Suppressor macrophage treated with lipopolysaccharide for 1 hour (primary cell): ENCODE measurements around the gene C19orf44.
"Not testable (repeated sequence)": the region's sequence is repeated elsewhere in the genome, so short reads cannot be mapped to it uniquely, and the experiment has no call there.

Source experiments
- DNase-seq, 3 donors: peaks; one replicate each; pipeline ENCODE4 v3.0.0-alpha.2; 2020 to 2022

The C19orf44 gene

DNA sequence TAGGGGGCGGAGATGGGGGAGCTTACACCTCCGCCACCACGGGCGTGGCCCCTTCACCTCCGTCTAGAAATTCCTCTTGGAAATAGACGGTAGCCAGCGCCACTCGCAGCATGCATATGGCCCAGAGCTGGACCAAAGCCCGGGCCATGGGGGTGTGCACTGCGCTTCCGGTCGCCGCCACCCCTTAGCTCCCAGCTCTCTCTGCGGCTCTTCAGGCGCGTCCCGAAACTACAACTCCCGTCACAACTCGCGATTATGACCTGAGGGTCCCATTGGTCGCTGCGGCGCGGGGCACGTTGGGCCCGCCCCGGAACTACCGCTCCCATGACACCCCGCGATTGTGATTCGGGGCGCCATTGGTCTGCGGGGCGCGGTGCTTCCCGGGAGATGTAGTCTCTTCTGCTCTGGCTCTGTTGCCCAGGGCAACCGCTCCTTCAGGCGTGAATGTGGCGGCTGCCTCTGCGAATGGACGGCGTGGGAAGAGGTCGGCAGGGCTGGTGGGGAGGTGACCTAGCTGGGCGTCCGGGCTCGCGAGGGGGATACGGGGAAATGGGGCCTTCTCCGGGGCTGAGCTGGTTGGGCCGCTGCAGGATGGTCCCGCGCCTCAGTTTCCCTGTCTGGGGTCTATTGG, at the start of gene C19orf44, which contains the start of gene CALR3:
Gene C19orf44, plus strand, starts transcription at position 413 of the 631 bp plus-strand sequence. CDS start 4,399 bp downstream, outside the sequence.
Gene CALR3, minus strand, starts transcription at position 186 of the 631 bp plus-strand sequence. Its CDS starts 38 bp downstream, at position 148.
- peak; percentile 99 for DNase-seq

DNA sequence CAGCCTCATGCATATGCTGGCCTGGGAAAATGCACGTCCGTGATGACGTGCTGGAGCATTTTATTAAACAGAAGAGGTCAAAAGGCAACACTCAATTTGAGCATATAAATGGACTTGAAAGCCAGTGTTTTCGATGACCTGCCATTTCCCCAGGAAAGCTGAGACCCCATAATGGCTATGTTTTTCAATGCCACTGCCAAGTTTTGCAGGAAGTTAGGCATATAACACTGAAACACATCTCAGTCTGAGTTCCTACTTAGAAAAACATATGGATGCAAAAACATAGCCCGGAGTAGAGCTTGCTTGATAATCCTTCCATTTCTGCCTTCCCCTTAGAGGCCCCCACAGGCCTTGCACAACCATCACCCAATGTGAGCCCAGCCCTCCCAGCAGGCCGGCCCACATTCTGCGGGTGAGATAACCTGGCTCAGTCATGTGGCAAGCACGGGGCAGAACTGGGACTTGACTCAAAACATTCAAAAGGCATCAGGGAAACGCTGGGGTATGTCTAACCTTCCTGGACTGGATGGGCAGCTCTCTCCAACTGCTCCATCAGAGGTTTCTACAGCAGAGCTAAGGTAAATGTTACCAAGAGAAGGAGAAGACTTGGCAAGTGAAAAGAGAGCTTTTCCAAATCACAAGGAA, 49.3 kb upstream of the C19orf44 start:
- DNase-seq: peak; percentile 77 to 86 (median 78)

DNA sequence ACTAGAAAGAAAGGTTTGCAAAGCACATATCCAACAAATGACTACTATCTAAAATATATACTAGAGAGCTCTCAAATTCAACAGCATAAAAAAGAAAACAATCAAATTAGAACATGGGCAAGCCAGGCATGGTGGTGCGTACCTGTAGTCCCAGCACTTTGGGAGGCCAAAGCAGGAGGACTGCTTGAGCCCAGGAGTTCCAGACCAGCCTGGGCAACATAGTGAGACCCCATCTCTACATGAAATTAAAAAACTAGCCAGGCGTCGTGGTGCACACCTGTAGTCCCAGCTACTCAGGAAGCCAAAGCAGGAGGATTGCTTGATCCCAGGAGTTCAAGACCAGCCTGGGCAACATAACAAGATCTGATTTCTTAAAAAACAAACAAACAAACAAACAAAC, 47.3 kb upstream of the C19orf44 start:
- DNase-seq: not testable (repeated sequence)

DNA sequence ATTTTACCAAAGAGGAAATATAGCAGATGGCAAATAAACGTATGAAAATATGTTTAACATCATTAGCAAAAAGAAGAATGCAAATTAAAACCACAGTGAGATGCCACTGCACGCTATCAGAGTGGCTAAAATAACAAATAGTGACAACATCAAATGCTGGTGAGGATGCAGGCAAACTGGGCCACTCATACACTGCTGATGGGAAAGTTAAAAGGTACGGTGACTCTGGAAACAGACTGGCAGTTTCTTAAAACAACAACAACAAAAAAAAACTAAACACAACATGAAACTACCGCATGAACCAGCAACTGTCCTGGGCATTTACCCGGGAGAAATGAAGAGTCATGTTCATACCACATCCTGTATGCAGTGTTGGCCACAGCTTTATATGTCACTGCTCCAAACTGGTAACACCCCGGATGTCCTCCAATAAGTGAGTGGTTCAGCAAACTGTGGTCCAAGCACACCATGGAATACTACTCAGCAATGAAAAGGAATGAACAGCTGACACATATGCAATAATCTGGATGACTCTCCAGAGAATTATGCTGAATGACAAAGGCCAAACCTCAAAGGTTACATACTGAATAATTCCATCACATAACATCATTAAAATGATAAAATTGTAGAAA, 46.7 kb upstream of the C19orf44 start:
- peak; percentile 47 to 76 (median 69) for DNase-seq

DNA sequence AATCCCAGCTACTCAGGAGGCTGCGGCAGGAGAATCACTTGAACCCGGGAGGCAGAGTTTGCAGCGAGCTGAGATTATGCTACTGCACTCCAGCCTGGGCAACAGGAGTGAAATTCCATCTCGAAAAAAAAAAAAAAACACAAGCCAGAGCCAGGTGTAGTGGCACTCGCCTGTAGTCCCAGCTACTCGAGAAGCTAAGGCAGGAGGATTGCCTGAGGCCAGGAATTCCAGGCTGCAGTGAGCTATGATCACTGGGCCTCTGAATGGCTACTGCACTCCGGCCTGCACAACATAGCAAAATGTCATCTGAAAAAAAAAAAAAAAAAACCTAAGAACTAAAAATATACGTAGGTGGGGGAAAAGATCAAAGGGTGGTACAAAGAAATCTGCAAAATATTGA, 43.9 kb upstream of the C19orf44 start:
- DNase-seq: no peak

DNA sequence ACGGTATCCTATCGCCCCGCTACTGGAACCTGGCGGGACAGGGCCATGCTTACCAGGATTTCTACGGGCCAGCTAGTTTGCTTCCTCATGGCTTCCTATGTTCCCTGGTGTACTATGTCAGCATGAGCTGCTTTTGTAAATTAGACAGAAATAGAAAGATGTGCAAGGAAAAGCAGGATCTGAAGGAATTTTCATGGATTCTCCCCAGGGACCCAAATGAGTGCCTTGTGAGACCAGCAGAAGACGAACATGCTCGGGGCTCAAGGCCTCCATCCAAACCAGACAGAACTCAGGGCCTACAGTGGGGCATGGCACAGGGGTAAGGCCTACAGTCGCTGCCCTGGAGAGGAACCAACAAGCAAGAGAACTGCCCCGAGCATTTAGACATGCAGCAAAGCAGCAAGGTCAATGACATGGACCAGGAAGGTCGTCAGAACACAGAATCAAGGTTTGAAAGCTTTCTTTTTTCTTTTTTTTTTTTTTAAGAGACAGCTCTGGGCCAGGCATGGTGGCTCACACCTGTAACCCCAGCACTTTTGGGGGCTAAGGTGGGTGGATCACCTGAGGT, 41.8 kb upstream of the C19orf44 start:
- no peak for DNase-seq

DNA sequence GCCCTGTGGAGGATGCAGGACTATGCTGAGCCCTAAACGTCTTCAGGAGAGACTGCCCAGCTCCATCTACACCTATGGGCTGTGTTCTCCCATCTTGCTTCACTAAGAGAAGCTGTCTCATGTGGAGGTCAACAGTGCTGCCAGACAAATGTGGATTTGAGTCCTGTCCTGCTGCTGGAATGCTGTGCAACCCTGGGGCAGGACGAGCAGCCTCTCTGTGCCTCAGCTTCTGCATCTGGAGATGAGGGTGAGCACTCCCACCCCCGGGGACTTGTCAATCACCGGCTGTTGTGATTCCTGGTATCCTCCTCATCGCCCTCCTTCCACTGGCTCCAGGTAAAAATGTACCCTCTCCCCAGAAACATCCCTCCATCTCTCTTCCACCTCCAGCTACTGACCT, 40.7 kb upstream of the C19orf44 start:
- no peak for DNase-seq

DNA sequence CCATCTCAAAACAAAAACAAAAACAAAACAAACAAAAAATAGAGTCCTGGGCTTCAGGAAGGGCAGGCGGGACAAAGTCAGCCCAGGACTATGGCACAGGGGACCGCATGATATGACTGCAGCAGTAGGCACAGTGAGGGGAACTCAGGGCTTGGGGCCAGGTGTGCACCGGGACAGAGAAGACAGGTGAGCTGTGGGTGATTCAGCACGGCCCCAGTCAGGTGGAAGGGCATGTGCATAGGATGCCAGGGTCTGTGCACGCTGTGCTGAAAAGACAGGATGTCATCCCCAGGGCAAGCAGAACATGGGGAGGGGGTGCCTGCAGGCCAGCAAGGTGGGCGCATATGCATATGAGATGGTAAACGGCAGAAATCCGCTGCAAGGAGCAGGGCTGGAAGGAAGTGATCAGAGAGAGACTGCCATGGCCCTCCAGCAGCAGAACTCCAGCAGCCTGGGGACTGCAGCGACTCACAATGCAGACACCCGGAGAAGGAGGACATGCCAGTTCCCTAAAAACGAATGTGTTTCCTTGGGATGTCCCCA, 39.5 kb upstream of the C19orf44 start:
- DNase-seq: no peak

DNA sequence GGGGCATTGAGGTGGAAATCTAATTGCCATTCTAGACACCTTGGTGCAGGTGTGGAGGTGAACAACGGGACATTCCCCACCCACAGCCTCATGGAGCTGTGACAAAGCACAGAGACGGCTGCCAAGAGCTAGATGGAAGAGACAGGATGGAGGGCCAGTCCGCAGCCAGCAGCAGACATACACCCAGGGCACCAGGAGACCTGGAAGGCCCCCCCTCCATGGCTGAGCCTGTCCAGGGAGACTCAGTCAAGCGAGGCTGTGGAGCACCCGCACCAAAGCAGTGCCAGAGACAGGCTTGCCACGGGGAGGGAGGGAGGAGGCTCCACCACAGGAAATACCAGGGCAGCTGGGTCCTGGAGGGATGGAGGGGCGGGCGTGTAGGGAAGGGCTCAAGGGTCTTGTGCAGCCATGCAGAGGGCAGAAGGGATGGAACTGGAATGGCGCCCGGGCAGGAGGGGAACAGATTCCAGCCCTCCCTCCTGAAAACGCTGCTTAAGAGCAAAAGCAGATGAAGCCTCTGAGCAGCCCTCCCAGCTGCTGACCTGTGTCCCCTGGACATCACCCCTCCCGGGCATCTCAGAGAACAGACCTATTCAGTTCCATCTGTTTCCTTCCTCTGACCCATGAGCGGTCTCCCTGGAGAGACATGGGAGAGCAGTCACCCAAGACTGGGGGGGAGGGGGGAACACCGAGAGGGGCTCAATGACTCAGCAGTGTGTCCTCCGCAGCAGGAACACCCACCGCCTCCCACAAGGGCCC, 38.8 kb upstream of the C19orf44 start:
- peak in 1 of 3 donors; percentile 43 for DNase-seq

DNA sequence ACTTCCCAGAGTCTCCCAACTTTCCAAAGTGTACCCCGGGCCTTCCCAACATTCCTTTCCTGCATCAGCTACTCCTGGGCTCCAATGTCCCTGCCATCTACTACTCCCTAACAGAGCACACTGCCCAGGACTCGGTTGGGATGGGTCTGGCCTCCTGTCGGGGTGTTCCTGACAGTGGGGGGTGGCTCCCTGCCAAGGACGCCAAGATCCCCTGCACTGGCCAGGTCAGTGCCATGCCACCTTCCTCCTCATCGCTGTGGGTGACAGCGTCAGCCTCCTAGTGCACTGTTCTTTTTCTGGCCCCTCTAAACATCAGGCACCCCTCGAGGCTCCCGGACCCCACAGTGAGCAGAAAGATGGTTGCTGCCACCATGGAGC, 38.3 kb upstream of the C19orf44 start:
- DNase-seq: no peak

DNA sequence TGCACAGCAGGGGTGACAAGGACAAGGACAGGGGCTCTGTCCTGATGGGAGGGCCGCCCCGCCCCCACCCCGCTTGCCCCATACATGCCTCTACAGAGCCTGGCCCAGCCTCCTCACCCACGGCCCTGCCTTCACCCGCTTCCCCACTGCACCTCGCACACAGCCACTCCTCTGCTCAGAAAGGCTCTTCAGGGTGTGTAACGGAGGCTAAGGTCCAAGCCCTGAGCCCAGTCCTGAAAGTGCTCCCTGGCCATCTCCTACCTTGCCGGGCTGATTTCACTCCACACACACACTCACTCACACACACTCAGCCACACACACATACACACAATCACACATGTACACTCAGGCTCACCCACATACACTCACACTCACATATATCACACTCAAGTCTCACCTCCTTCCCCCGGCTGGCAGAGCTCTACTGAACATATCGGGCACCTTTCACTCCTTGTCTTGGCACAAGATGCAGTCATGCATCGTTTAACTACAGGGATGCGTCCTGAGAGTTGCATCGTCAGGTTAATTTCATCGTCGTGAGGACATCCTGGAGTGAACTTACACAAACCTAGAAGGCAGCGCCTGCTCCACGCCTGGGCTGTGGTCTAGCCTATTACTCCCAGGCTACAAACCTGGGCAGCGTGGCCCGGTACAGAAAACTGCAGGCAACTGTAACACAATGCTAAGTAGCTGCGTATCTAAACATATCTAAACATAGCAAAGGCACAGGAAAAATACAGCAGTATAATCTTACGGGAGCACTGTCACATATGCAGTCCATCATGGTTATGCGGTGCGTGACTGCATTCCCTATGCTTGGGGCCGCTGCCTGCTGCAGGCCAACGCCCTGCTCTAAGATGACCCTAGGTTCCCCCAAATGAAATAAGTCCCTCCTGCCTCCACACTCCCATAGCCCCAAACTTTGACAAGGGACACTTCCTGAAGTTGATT, 37.5 kb upstream of the C19orf44 start:
- no peak for DNase-seq

DNA sequence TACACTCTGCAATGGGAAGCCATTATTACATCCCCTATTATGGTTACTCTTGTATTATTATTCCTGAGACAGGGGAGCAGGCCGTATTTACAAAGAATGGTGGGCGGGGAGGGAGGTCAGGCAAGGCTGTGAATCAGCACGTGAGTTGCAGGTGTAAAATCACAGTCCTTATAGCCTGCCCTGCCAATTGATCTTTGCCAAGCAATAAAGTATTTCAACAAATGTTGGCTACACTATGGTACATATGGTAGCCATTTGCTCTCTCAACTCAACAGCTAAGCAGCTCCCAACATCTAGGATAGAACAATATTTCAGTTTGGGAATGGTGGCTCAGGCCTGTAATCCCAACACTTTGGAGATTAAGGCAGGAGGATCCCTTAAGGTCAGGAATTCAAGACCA, 36.5 kb upstream of the C19orf44 start:
- DNase-seq: no peak

DNA sequence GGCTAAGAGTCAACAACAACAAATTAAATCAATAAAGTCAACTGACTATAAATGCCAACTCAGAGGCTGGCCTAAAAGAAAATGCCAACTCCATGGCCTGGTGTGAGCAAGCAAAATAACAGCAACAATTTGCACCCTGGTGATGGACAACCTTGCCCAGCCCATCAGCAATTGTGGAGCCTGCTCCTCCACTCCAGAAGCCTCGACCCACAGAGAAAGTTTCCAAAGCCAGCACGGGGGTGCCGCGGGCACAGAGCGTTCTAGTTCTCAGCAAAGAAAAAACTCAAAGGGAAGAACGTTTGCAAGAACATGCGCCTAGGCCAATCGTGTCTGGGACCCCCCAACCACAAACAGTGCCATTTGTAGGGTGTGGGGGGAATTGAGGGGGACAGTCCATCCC, 35.7 kb upstream of the C19orf44 start:
- DNase-seq: no peak

DNA sequence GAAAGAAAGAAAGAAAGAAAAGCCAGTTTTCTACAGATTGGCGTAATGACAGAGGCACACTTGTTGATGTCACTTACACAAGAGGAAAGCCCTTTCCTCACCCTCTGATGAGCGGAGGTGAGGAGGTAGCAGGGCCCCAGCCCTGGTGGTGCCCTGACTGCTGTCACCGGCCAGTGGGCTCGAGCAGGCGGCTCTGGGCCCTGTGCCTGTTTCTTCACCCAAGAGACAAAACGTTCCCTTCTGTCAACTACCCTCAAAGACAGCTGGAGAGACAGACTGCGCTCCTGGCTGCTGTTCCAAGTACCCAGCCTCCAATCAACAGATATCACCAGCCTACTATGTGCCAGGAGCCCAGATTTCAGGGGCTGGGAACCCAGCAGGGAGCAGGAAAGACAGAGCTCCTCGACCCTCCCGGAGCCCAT, 34.6 kb upstream of the C19orf44 start:
- no peak for DNase-seq

DNA sequence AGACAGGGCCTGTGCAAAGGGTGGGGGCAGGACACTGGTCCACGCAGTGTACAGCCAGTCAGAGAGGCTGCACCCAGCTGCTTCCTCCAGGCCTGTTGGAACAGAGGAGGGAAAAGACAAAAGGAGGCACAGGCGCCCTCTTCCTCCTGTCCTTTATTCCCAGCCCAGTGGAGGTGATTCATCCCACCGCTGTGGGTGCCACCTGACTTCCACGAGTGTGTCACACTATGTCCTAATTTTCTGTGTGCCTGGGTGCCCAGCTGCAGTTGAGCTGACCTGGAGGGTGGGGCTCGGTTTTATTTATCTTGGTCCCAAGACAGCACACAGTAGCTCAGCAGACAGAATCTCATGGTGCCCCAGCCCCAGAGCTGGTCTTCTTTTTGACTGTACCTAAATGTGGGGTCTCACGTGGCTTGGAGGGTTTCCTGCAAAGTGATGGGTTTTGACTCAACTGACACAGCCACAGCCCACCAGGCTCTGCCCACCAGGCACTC, 33.4 kb upstream of the C19orf44 start:
- peak in 2 of 3 donors; percentile 30 to 32 for DNase-seq

DNA sequence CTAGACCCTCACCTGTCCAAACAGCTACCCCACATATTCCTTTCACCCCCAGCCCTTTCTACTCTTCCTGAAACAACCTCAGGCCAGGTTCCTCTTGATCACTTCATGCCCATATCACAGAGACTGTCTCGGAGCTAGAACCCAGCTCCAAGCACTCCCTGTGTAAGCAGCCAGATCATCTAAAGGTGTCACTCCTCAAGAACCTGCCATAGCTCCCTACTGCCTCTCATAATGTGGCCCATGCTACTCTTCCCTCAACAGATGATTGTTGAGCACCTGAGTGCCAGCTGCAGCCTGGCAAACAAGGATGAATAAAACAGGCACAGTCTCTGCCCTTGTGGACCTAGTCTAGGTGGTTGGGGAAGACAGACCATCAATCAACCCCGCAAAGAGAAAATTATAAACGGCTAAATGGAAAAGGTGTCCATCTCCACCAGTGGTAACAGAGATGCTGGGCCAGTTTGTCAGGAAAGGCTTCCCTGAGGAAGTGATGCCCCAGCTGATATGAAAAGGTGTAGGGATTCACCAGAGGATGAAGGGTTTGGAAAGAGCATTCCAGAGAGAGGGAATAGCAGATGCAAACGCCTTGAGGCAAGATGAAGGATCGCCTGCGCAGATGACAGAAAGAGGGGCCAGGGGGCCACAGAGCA, 32.7 kb upstream of the C19orf44 start:
- no peak for DNase-seq

DNA sequence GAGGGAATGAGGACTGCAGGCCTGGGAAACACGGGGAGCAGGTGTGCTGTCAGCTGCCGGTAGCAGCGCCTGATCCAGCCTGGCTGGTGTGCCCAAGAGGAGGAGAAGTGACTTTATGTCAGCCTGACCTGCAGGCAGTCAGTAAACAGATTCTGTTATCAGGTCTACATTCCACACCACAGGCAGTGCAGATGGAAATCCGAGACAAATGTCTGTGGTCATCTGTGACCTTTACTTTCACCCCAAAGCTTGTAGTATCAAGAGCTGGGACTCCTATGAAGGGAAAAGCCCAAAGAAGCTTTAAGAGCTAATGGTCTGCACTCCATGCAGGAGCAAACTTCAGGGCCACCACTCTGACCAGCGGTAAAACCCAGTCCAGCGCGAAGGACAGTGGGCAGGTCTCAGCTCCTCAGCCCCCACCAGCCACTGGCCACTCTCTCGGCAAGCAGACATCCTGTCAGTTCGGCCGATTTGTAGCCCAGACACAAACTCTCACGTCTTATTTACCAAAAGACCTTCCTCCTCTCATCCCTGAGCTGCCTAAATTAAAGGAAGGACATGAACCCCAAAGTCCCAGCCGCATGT, 32.1 kb upstream of the C19orf44 start:
- DNase-seq: no peak

DNA sequence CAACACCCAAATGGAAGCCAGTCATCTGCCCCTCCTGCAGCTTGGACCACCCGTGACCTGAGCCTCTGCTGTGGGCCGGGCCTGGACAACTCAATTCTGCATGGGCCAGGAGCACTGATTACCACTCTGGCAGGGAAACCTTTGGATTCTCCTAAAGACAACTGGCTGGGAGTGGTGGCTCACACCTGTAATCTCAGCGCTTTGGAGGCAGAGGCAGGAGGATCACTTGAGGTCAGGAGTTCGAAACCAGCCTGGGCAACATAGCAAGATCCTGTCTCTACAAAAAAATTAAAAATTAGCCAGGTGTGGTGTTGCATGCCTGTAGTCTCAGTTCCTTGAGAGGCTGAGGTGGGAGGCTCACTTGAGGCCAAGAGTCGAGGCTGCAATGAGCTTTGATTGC, 31.0 kb upstream of the C19orf44 start:
- DNase-seq: no peak

DNA sequence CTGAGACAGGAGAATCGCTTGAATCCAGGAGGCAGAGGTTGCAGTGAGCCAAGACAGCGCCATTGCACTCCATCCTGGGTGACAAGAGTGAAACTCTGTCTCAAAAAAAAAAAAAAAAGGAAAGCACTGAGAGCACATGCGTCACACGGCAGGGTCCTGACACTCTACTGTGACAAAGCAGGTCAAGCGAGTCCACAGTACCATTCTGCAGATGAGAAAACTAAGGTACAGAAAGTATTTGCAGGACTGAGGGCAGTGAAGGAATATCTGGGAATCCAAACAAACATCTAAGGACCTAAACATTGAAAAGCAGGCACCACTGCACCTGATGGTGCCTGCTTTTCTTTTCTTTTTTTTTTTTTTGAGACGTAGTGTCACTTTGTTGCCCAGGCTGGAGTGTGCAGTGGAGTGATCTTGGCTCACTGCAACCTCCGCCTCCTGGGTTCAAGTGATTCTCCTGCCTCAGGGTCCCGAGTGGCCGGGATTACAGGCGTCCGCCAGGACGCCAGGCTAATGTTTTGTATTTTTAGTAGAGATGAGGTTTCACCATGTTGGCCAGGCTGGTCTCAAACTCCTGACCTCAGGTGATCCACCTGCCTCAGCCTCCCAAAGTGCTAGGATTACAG, 29.3 kb upstream of the C19orf44 start:
- not testable (repeated sequence) for DNase-seq

DNA sequence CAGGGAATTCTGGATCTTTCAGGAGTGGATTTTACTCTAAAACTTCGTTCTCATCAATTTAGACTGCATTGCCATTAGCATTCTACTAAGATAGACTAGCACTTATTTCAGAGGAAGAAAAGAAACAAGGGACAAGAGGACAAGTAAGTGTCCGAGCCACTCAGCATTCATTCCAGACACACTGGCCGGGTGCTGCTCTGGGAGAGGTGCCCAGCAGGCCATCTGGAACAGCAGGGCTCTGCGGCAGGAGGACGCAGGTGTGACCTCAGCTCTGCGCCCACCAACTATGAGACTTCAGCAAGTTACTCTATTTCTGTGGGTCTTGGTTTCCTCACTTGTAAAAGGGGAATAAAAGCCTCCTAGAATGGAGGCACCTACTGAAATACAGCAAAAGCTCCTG, 28.6 kb upstream of the C19orf44 start:
- DNase-seq: no peak
